HUES64 (cell line): ENCODE results near the gene CNTN4.

Experiments
- H3K27ac ChIP-seq: 2 replicates; pipeline ENCODE4 v1.7.0; 2013; ENCODE audit warnings: low read depth, low read length, inconsistent platforms
- H3K27me3 ChIP-seq: 2 replicates; pipeline ENCODE4 v1.6.1; 2013; ENCODE audit warnings: mild to moderate bottlenecking, low read length; ENCODE audit not compliant: insufficient read depth
- H3K36me3 ChIP-seq: 2 replicates; pipeline ENCODE4 v1.6.1; 2013; ENCODE audit warnings: mild to moderate bottlenecking, low read length; ENCODE audit not compliant: insufficient read depth
- H3K4me1 ChIP-seq: 2 replicates; pipeline ENCODE4 v1.6.1; 2013; ENCODE audit warnings: mild to moderate bottlenecking, low read length, moderate library complexity; ENCODE audit not compliant: insufficient read depth
- H3K4me3 ChIP-seq: 2 replicates; pipeline ENCODE4 v1.5.1; 2013; ENCODE audit warnings: mild to moderate bottlenecking, low read length, moderate library complexity
- H3K9ac ChIP-seq: 2 replicates; pipeline ENCODE4 v1.6.1; 2013; ENCODE audit warnings: mild to moderate bottlenecking, low read depth, low read length
- H3K9me3 ChIP-seq: 2 replicates; pipeline ENCODE4 v1.6.1; 2013; ENCODE audit warnings: low read depth, low read length; ENCODE audit not compliant: insufficient read depth
- WGBS: fragments of 150-250, 120-280 bp; methylation state at CpG from one replicate; pipeline ENCODE4 v1.1.7; 2013; ENCODE audit warnings: missing lambda C conversion rate; 5-methylcytosine and 5-hydroxymethylcytosine counted together

The CNTN4 gene

DNA sequence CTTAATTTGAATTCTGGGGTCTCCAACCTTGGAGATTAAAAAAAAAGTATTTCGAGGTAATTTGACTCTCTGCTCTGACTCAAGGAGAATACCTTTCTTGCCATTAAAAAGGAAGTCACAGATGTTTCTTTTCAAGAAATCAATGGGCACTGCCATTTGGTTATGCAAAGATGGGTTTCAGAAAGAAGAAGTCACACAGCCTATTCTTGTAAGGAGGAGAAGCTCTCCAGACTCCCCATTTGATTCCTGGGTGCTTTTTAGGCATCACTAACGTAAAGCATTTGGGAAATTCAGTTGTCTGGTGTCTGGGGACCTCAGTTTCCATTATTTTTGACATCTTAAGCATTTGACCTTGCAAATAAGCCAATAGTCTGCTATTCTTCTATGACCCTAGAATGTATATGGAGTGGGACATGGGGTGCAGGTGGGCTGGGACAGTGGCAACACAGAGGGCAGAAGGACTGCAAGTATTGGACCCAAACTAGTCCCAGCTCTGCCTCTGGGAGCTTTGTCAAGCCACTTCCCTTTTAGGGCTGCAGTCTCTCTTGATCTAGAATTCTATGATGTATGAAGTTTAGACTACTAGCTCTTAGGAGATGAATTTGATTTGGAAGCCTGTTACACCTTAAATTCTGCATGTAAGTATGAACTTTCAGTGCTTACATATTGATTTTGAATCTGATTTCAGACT lies 983.7 kb downstream of the CNTN4 start:
- H3K9ac ChIP-seq: no peak overlapping the region
- H3K9me3 ChIP-seq: no peaks in the 10 kb centered on the region
- no peak overlapping the region for H3K27ac ChIP-seq
- no peak overlapping the region for H3K4me3 ChIP-seq
- H3K27me3 ChIP-seq: no peaks in the 10 kb centered on the region
- H3K36me3 ChIP-seq: no peaks in the 10 kb centered on the region
- H3K4me1 ChIP-seq: peaks cover 15% of the 10 kb centered on the region
- WGBS: 100% methylated on average over 2 of the region's 2 CpGs

DNA sequence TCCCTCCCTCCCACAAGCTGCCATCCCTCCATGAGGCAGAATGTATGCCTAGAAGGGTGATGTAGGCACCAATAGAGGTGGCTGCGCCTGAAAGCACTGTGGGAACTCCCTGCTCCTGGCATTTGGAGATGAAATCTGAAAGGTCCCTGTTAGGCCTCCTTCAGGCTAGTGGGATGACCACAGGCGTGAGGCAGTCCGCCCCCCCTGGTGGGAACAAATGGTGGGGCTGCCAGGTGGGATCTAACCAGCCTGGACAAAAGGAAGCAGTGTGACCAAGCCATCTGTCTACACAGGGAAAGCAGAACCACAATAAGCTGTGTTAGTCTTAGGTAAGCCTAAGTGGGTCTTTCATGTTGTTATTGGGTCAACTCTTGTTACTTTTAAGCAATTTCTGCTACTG lies 986.2 kb downstream of the CNTN4 start:
- Histone ChIP-seq H3K9me3 (no peaks in the 10 kb centered on the region), H3K36me3 (no peaks in the 10 kb centered on the region), H3K4me3 (no peak overlapping the region), H3K27ac (no peak overlapping the region), H3K27me3 (no peaks in the 10 kb centered on the region), H3K9ac (no peak overlapping the region), H3K4me1 (peaks cover 15% of the 10 kb centered on the region)
- 88% methylated on average over 3 of the region's 3 CpGs for WGBS

DNA sequence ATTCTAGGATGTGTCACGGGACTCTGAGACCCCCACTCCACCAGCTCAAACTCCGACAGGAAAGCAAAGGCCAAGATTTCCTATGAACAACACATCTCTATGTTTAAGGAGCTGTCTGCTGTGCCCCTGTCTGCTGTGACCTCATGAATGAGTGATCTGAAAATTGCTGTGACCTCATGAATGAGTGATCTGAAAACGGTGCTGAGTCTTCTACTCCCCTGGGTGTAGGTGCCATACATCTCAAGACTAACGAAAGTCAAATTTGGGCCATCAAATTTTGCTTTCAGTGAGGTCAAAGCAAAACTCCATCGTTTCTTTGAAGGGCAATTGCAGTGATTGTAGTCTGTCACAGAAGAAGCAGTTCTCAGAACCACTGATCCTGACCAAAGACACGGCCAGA lies 987.1 kb downstream of the CNTN4 start:
- no peak overlapping the region for H3K4me3 ChIP-seq

DNA sequence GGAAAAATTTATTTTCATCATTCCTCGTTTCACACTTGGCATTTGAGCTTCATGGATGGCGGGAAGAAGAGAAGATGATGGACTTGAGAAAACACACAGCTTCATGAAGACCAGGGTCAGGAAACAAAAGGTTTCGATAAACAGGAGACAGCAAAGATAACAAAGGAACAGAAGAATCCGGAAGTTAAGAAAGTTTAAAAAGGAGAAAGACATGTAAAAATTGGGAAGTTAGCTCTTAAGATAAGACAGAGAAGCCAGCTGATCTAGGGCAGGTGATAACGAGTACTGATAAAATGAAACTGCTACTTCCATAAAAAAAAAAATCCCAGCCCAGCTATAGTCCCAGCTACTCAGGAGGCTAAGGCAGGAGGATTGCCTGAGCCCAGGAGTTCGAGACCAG lies 987.6 kb downstream of the CNTN4 start:
- H3K36me3 ChIP-seq: no peaks in the 10 kb centered on the region
- no peak overlapping the region for H3K9ac ChIP-seq
- peaks cover 6% of the 10 kb centered on the region for H3K4me1 ChIP-seq
- no peaks in the 10 kb centered on the region for H3K27me3 ChIP-seq
- H3K9me3 ChIP-seq: no peaks in the 10 kb centered on the region
- no peak overlapping the region for H3K4me3 ChIP-seq
- H3K27ac ChIP-seq: no peak overlapping the region
- 93% methylated on average over 6 of the region's 6 CpGs for WGBS

More for the DNA sequence above, 987.1 kb downstream of the CNTN4 start:
- 95% methylated on average over 6 of the region's 6 CpGs for WGBS
- peaks cover 10% of the 10 kb centered on the region for H3K4me1 ChIP-seq
- H3K9me3 ChIP-seq: no peaks in the 10 kb centered on the region
- H3K36me3 ChIP-seq: no peaks in the 10 kb centered on the region
- H3K27ac ChIP-seq: no peak overlapping the region
- H3K27me3 ChIP-seq: no peaks in the 10 kb centered on the region
- H3K9ac ChIP-seq: no peak overlapping the region

DNA sequence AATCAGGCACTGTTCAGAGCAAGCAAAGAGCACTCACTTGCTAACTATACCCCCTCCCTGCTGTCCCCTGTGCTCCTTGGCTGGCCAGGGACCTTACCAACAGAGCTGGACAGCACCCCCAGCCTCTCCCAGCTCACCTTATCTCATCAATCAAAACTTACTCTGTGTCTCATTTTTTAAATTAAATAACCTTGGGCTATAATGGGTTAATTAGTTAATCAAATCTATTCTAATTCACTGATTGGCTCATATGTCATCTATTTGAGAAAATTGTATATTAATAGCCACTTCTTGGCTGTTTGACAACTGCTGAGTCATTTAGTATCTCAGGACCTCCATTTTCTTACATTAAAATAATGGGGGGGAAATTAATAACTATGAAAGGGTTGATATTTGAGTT lies 988.6 kb downstream of the CNTN4 start:
- peaks cover 5% of the 10 kb centered on the region; the same call in 1 of the 2 replicates for H3K4me1 ChIP-seq
- no peaks in the 10 kb centered on the region for H3K9me3 ChIP-seq
- H3K4me3 ChIP-seq: no peak overlapping the region
- H3K36me3 ChIP-seq: no peaks in the 10 kb centered on the region
- no peak overlapping the region for H3K27ac ChIP-seq
- H3K27me3 ChIP-seq: no peaks in the 10 kb centered on the region
- no peak overlapping the region for H3K9ac ChIP-seq

DNA sequence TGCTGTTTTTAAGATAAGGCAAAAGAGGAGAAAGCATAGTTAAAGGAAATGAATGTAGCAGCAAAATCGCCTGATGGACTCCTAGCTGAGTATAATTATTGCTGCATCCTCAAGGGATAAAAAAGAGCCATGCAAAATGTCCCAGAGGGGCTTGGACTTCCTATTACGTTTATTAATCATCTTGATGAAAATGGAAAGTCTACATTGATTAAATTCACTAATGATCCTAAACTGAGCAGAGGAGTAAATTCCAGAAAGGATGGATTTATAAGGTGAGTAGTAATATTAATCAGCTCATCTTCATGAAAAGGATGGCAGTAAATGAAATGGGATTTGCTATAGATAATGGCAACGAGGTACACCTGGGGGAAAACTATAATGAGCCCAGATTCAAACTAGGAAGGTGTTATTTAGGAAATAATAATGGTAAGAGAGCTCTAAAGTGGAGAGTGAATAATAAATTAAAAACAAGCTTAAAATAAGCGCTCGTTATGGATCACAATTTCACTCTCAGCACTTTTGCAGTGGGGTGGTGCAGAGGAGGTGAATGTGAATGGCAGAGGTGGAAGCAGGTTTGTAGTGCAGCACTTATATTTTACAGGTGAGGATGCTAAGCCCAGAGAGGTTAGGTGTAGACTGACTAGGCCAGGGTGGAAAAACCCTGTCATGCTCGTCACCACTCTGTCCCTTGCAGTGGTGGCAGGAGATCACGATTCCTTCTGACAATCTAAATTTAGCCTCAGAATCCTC lies 989.2 kb downstream of the CNTN4 start:
- H3K4me1 ChIP-seq: no peaks in the 10 kb centered on the region
- no peaks in the 10 kb centered on the region for H3K27me3 ChIP-seq
- 91% methylated on average over 7 of the region's 7 CpGs for whole genome bisulfite sequencing

DNA sequence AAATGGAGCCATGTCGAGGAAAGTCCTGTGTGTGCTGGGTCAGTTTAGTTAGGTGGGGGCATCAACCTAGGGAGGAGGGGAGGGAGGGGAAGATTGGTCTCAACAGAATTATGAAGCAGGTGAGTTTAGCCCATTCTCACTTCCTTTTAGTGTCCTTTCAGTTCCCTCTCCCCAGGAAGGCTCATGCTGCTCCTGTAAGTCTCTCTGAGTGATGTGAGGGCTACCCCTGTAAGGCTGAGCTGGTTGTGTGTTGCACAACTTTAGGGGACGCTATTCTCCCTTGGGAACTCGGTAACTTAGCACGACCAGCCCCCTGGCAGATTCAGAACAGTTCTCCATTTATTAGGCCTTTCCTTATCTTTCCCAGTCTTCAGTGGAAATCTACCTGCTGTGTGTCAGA lies 990.4 kb downstream of the CNTN4 start:
- no peak overlapping the region for H3K9ac ChIP-seq
- no peaks in the 10 kb centered on the region for H3K36me3 ChIP-seq
- no peaks in the 10 kb centered on the region for H3K4me1 ChIP-seq
- 92% methylated on average over 4 of the region's 4 CpGs for WGBS
- no peaks in the 10 kb centered on the region for H3K27me3 ChIP-seq
- H3K4me3 ChIP-seq: no peak overlapping the region
- H3K27ac ChIP-seq: no peak overlapping the region
- H3K9me3 ChIP-seq: no peaks in the 10 kb centered on the region

More for the DNA sequence above, 989.2 kb downstream of the CNTN4 start:
- H3K4me3 ChIP-seq: no peak overlapping the region
- no peaks in the 10 kb centered on the region for H3K9me3 ChIP-seq
- H3K36me3 ChIP-seq: no peaks in the 10 kb centered on the region
- H3K27ac ChIP-seq: no peak overlapping the region
- H3K9ac ChIP-seq: no peak overlapping the region

DNA sequence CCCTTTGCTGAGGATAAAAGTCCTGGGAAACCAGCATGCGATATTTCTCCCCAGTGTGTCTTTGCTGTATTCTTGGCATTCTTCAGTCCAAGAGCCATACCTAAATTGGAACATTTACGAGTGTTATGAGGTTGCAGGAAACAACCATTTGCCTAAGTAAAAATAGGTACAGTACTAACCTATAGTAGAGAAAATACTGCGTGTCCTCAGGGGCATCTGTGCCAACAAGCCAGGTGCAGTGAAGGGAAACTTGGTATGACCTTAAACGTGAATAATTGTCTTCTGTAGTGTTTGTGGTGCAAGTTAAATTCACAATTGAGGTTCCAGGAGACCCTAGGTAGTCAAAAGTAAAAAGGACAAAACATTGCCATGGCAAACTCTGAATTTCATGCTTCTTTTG lies 999.3 kb downstream of the CNTN4 start:
- H3K27me3 ChIP-seq: no peaks in the 10 kb centered on the region
- WGBS: 86% methylated on average over 4 of the region's 4 CpGs
- no peaks in the 10 kb centered on the region for H3K36me3 ChIP-seq
- H3K9ac ChIP-seq: no peak overlapping the region
- H3K4me3 ChIP-seq: no peak overlapping the region
- no peaks in the 10 kb centered on the region for H3K4me1 ChIP-seq
- H3K9me3 ChIP-seq: no peaks in the 10 kb centered on the region
- H3K27ac ChIP-seq: no peak overlapping the region

DNA sequence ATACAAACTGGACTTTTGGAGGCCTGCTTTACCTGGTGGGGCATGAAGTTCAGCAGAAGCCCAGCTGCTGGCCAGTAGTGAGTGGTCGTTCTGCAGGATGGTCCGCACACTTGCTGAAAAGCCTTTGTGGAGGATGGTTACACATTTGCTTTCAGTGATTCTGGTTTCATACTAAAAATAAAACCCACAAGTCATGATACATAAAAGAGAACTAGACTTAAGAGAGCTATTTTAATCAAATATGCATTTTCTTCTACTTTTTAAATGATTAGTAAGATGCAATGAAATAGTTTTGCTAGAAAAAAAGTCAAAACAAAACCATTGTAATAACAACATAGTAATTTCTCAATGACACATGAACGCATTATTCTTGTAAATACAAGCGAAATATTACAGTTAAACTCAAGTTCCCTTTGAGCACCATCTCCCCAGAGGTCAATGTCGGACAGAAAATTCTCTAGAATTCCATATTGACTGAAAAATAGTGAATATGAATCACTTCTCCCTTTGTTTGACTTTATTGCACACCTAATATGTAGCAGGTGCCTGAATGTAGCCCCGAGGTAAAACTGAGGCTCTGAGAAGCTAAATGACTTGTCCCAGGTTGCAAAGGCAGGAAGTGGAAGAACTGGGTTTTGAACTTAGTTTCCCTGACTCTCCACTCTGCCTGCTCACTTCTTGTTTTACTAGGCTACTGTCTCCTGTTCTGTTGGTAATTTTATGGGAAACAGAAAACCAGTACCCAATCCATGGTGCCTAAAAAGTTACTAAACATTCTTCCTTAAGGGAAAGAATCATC lies 1003.2 kb downstream of the CNTN4 start:
- Histone ChIP-seq H3K9ac (no peak overlapping the region), H3K27ac (no peak overlapping the region), H3K4me1 (no peaks in the 10 kb centered on the region), H3K4me3 (no peak overlapping the region), H3K27me3 (no peaks in the 10 kb centered on the region), H3K36me3 (no peaks in the 10 kb centered on the region), H3K9me3 (no peaks in the 10 kb centered on the region)
- 82% methylated on average over 5 of the region's 6 CpGs for WGBS

DNA sequence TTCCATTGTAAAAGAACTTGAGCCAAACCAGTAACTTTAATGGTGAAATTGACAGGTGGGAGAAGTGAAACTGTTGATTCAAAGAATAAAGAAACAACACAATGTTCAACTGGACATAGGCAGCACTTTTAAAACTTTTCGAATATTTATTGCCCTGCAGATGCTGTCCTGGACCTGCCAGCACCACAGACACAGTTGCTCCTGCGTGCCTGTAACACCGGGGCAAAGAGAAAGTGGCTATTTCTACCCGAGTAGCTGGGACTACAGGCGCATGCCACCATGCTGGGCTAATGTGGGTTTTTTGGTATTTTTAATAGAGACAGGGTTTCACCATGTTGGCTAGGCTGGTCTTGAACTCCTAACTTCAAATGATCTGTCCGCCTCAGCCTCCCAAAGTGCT lies 1004.1 kb downstream of the CNTN4 start:
- Histone ChIP-seq H3K27ac (no peak overlapping the region), H3K36me3 (no peaks in the 10 kb centered on the region), H3K9ac (no peak overlapping the region), H3K4me1 (no peaks in the 10 kb centered on the region), H3K4me3 (no peak overlapping the region), H3K9me3 (no peaks in the 10 kb centered on the region), H3K27me3 (no peaks in the 10 kb centered on the region)
- 94% methylated on average over 6 of the region's 6 CpGs for WGBS

DNA sequence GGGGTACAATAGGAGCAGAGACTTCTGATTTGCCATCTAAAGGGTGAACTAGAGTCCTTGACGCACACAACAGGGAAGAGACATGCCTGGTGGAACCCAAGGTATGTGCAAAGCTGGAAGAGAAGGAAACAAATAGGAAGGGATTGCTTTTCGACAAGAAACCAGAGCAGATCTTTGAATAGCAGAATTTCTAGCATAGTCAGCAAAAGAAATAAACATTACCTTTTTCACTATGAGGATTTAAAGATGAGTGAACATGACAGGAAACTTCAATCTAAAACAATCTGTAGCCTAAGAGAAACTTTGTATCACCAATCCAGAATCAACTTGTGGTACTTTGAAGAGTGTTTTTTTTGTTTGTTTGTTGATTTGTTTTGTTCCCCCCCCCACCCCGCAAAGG lies 1006.6 kb downstream of the CNTN4 start:
- 93% methylated on average over 3 of the region's 3 CpGs for WGBS
- H3K4me1 ChIP-seq: no peaks in the 10 kb centered on the region
- no peaks in the 10 kb centered on the region for H3K36me3 ChIP-seq
- no peaks in the 10 kb centered on the region for H3K9me3 ChIP-seq
- no peaks in the 10 kb centered on the region for H3K27me3 ChIP-seq
- no peak overlapping the region for H3K4me3 ChIP-seq
- H3K9ac ChIP-seq: no peak overlapping the region
- no peak overlapping the region for H3K27ac ChIP-seq
